HG03520 (cell line): ENCODE results near the gene SCG3.

Experiments used
- ATAC-seq: cut with Tn5 transposase; IDR thresholded peaks from one replicate; pipeline ENCODE4 v1.9.1; 2021; ENCODE audit warnings: mild to moderate bottlenecking, moderate library complexity; ENCODE audit not compliant: unreplicated experiment

SCG3 gene

GRCh38 chr15:51755790-51756189, 74.5 kb downstream of the SCG3 start:
- no peak for ATAC-seq

GRCh38 chr15:51756482-51756881, 75.2 kb downstream of the SCG3 start:
- ATAC-seq, result no peak

GRCh38 chr15:51757450-51757849, 76.1 kb downstream of the SCG3 start:
- no peak for ATAC-seq

GRCh38 chr15:51758645-51759044, 77.3 kb downstream of the SCG3 start:
- ATAC-seq, result no peak

GRCh38 chr15:51759557-51760070, 78.3 kb downstream of the SCG3 start:
- no peak for ATAC-seq

- no peak for ATAC-seq
Measured at GRCh38 chr15:51760805-51761204, 79.5 kb downstream of the SCG3 start.

- ATAC-seq, result no peak
Measured at GRCh38 chr15:51765751-51766150, 84.4 kb downstream of the SCG3 start.

GRCh38 chr15:51766341-51766740, 85.0 kb downstream of the SCG3 start:
- no peak for ATAC-seq

GRCh38 chr15:51768018-51768417, 86.7 kb downstream of the SCG3 start:
- ATAC-seq, result no peak
